Mesendoderm (in vitro differentiated cells): Measurements from ENCODE around the gene FAM186B.
A peak's percentile ranks its signal among the peaks of the same experiment; 100 is the strongest.

Experiments used
- DNase-seq: peaks from one replicate; pipeline ENCODE4 v3.0.0; 2013
- H2AK5ac ChIP-seq: 2 replicates; pipeline ENCODE4 v1.6.1; 2013; ENCODE audit warnings: low read length, inconsistent platforms
- H2BK120ac ChIP-seq: 2 replicates; pipeline ENCODE4 v1.6.1; 2013; ENCODE audit warnings: low read depth, mild to moderate bottlenecking, low read length, moderate library complexity, mixed read lengths
- H2BK15ac ChIP-seq: replicated peaks from 2 replicates; pipeline ENCODE4 v1.6.1; 2013; ENCODE audit warnings: low read depth, mild to moderate bottlenecking, moderate library complexity
- H2BK5ac ChIP-seq: 2 replicates; pipeline ENCODE4 v1.6.1; 2013; ENCODE audit warnings: low read length, inconsistent platforms
- H3K18ac ChIP-seq: 2 replicates; pipeline ENCODE4 v1.6.1; 2013; ENCODE audit warnings: mild to moderate bottlenecking, low read length, mixed read lengths
- H3K23ac ChIP-seq: one replicate; pipeline ENCODE4 v1.6.1; 2013; ENCODE audit warnings: low read length
- H3K27ac ChIP-seq: 2 replicates; pipeline ENCODE4 v1.5.1; 2013; ENCODE audit warnings: low read depth, mild to moderate bottlenecking, inconsistent platforms, low read length, moderate library complexity
- H3K27me3 ChIP-seq: 2 replicates; pipeline ENCODE4 v1.6.1; 2013; ENCODE audit warnings: low read length, control low read depth, mild to moderate bottlenecking, inconsistent platforms; ENCODE audit not compliant: insufficient read depth, poor library complexity
- H3K36me3 ChIP-seq: 2 replicates; pipeline ENCODE4 v1.6.1; 2013; ENCODE audit warnings: low read length, inconsistent platforms; ENCODE audit not compliant: control insufficient read depth, insufficient read depth
- H3K4ac ChIP-seq: one replicate; pipeline ENCODE4 v1.6.1; 2013; ENCODE audit warnings: low read depth, mild to moderate bottlenecking, low read length, moderate library complexity
- H3K4me1 ChIP-seq: 2 replicates; pipeline ENCODE4 v1.6.1; 2013; ENCODE audit warnings: low read depth, low read length, inconsistent platforms; ENCODE audit not compliant: control insufficient read depth
- H3K4me2 ChIP-seq: 2 replicates; pipeline ENCODE4 v1.6.1; 2013; ENCODE audit warnings: low read length
- H3K4me3 ChIP-seq: 2 replicates; pipeline ENCODE4 v1.5.1; 2013; ENCODE audit warnings: mild to moderate bottlenecking, low read length
- H3K56ac ChIP-seq: one replicate; pipeline ENCODE4 v1.6.1; 2013; ENCODE audit warnings: low read length
- H3K79me1 ChIP-seq: 2 replicates; pipeline ENCODE4 v1.6.1; 2013; ENCODE audit warnings: low read length, inconsistent platforms
- H3K79me2 ChIP-seq: 2 replicates; pipeline ENCODE4 v1.6.1; 2013; ENCODE audit warnings: mild to moderate bottlenecking, low read length; ENCODE audit not compliant: control insufficient read depth, insufficient read depth
- H3K9ac ChIP-seq: 2 replicates; pipeline ENCODE4 v1.6.1; 2013; ENCODE audit warnings: low read length, inconsistent platforms
- H4K5ac ChIP-seq: one replicate; pipeline ENCODE4 v1.6.1; 2013; ENCODE audit warnings: low read length
- H4K8ac ChIP-seq: one replicate; pipeline ENCODE4 v1.6.1; 2013; ENCODE audit warnings: low read depth, mild to moderate bottlenecking, control low read depth, low read length, moderate library complexity
- WGBS: extraction: QIAGEN DNeasy Blood & Tissue Kit; methylation state at CpG from one replicate; pipeline ENCODE4 v1.1.7; 2013; ENCODE audit warnings: low lambda C conversion rate, missing lambda C conversion rate; ENCODE audit not compliant: insufficient coverage; ENCODE audit errors: extremely low coverage; 5-methylcytosine and 5-hydroxymethylcytosine counted together

Gene FAM186B

GRCh38 chr12:49641748-49642369 is 36.4 kb upstream of the FAM186B start:
- no peak overlapping the region for H4K5ac ChIP-seq
- H2BK15ac ChIP-seq = no peak overlapping the region
- no peak overlapping the region for H3K4me2 ChIP-seq
- DNase-seq = no peak
- H3K27ac ChIP-seq = no peak overlapping the region
- H3K36me3 ChIP-seq = peaks cover 4% of the 10 kb centered on the region
- no peak overlapping the region for H3K18ac ChIP-seq
- no peak overlapping the region for H2BK120ac ChIP-seq
- H3K9ac ChIP-seq = no peak overlapping the region
- H2AK5ac ChIP-seq = no peak overlapping the region
- H4K8ac ChIP-seq = no peak overlapping the region
- no peak overlapping the region for H3K4me3 ChIP-seq
- no peak overlapping the region for H3K56ac ChIP-seq
- whole genome bisulfite sequencing = no CpG with 5 or more reads among the region's 17 CpGs
- no peak overlapping the region for H3K23ac ChIP-seq
- H3K4me1 ChIP-seq = peaks cover 6% of the 10 kb centered on the region
- H3K27me3 ChIP-seq = no peaks in the 10 kb centered on the region
- H3K79me1 ChIP-seq = no peaks in the 10 kb centered on the region
- no peaks in the 10 kb centered on the region for H3K79me2 ChIP-seq
- no peak overlapping the region for H3K4ac ChIP-seq
- no peak overlapping the region for H2BK5ac ChIP-seq

DNA sequence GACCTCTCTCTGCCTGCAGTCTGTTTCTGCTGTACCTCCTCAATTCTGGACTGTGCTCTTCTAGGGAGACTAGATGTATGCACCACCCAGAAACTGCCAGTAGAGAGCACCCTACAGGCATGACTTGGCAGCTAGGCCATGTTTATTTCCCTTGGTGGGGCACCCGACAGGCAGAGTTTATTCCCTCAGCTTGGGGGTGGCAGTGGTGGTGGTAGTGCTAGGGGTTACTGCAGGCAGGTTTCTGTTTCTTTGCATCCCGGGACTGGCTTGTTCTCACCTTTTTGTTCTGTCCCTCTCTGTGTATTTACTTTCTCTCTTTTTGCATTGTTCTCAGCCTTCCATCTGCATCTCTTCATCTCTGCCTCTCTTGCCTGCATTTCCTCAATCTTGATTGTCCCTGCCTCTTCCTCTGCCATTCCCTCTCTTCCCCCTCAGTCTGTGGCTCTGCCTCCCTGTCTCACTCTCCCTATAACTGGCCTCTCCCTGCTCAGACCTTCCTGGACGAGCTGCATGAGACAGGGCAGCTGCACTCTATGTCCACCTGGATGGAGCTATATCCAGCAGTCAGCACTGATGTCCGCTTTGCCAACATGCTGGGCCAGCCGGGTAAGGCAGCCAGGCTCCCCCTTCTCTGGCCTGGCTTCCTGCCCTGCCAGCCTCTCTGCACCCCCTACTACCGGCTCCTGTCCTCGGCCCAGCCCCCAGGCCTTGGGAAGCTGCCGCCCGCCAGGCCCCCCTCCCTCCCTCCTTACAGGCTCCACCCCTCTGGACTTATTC is 31.7 kb upstream of the FAM186B start:
- peak overlapping the region; percentile 60 for H3K9ac ChIP-seq
- no peak overlapping the region for H4K8ac ChIP-seq
- H2AK5ac ChIP-seq = no peak overlapping the region
- peak; percentile 88 for DNase-seq
- no peak overlapping the region for H2BK120ac ChIP-seq
- H3K4me1 ChIP-seq = peaks cover 8% of the 10 kb centered on the region
- WGBS = no CpG with 5 or more reads among the region's 9 CpGs
- H3K27me3 ChIP-seq = no peaks in the 10 kb centered on the region
- no peaks in the 10 kb centered on the region for H3K79me2 ChIP-seq
- no peak overlapping the region for H3K27ac ChIP-seq
- H3K79me1 ChIP-seq = no peaks in the 10 kb centered on the region
- H3K18ac ChIP-seq = peak overlapping the region; percentile 24
- no peak overlapping the region for H3K4me2 ChIP-seq
- no peak overlapping the region for H4K5ac ChIP-seq
- no peak overlapping the region for H3K23ac ChIP-seq
- H2BK15ac ChIP-seq = no peak overlapping the region
- H3K4me3 ChIP-seq = no peak overlapping the region
- no peak overlapping the region for H3K4ac ChIP-seq
- no peaks in the 10 kb centered on the region for H3K36me3 ChIP-seq
- peak overlapping the region; percentile 80 for H3K56ac ChIP-seq
- peak overlapping the region; percentile 37 for H2BK5ac ChIP-seq

GRCh38 chr12:49636574-49636973 is 31.1 kb upstream of the FAM186B start:
- H3K36me3 ChIP-seq = no peaks in the 10 kb centered on the region
- no peak overlapping the region for H4K5ac ChIP-seq
- H4K8ac ChIP-seq = no peak overlapping the region
- no peak overlapping the region for H3K4me3 ChIP-seq
- no peak overlapping the region for H3K4me2 ChIP-seq
- H3K4ac ChIP-seq = no peak overlapping the region
- H3K79me1 ChIP-seq = no peaks in the 10 kb centered on the region
- no peak overlapping the region for H3K27ac ChIP-seq
- no peak overlapping the region for H2BK120ac ChIP-seq
- no peak overlapping the region for H2BK15ac ChIP-seq
- H3K9ac ChIP-seq = peak overlapping the region; percentile 39
- H3K27me3 ChIP-seq = no peaks in the 10 kb centered on the region
- peaks cover 8% of the 10 kb centered on the region for H3K4me1 ChIP-seq
- no peak for DNase-seq
- no peak overlapping the region for H3K23ac ChIP-seq
- H2AK5ac ChIP-seq = no peak overlapping the region
- no peaks in the 10 kb centered on the region for H3K79me2 ChIP-seq
- H2BK5ac ChIP-seq = no peak overlapping the region
- H3K56ac ChIP-seq = peak overlapping the region; percentile 43
- WGBS = no CpG with 5 or more reads among the region's 13 CpGs
- no peak overlapping the region for H3K18ac ChIP-seq

- H2BK120ac ChIP-seq = no peak overlapping the region
- H3K9ac ChIP-seq = no peak overlapping the region
- H2BK15ac ChIP-seq = no peak overlapping the region
- H3K56ac ChIP-seq = no peak overlapping the region
- H3K4me2 ChIP-seq = no peak overlapping the region
- H3K79me2 ChIP-seq = no peaks in the 10 kb centered on the region
- H3K79me1 ChIP-seq = no peaks in the 10 kb centered on the region
- H3K23ac ChIP-seq = no peak overlapping the region
- H3K27ac ChIP-seq = no peak overlapping the region
- H3K36me3 ChIP-seq = no peaks in the 10 kb centered on the region
- no CpG with 5 or more reads among the region's 4 CpGs for WGBS
- no peak overlapping the region for H2BK5ac ChIP-seq
- H3K27me3 ChIP-seq = no peaks in the 10 kb centered on the region
- DNase-seq = no peak
- no peak overlapping the region for H3K4ac ChIP-seq
- H3K4me1 ChIP-seq = peaks cover 8% of the 10 kb centered on the region
- no peak overlapping the region for H4K5ac ChIP-seq
- H2AK5ac ChIP-seq = no peak overlapping the region
- H3K18ac ChIP-seq = no peak overlapping the region
- no peak overlapping the region for H4K8ac ChIP-seq
- no peak overlapping the region for H3K4me3 ChIP-seq
Observed at GRCh38 chr12:49635656-49636055, 30.2 kb upstream of the FAM186B start.

GRCh38 chr12:49635036-49635435 is 29.6 kb upstream of the FAM186B start:
- Histone ChIP-seq H4K8ac (no peak overlapping the region), H3K4me1 (peaks cover 8% of the 10 kb centered on the region), H3K4me2 (no peak overlapping the region), H3K4ac (no peak overlapping the region), H4K5ac (no peak overlapping the region), H3K23ac (no peak overlapping the region), H2AK5ac (no peak overlapping the region), H3K9ac (no peak overlapping the region), H3K4me3 (no peak overlapping the region), H3K79me2 (no peaks in the 10 kb centered on the region), H2BK5ac (no peak overlapping the region), H3K27ac (no peak overlapping the region), H3K56ac (no peak overlapping the region), H2BK120ac (no peak overlapping the region), H3K27me3 (no peaks in the 10 kb centered on the region), H3K79me1 (no peaks in the 10 kb centered on the region), H3K18ac (no peak overlapping the region), H2BK15ac (no peak overlapping the region), H3K36me3 (no peaks in the 10 kb centered on the region)
- no CpG with 5 or more reads among the region's 9 CpGs for WGBS
- no peak for DNase-seq
